GM12801 (cell line): Measurements from ENCODE around the gene MYO9A.

Experiments used
- CTCF ChIP-seq: IDR thresholded peaks from one replicate; pipeline ENCODE4 v1.5.1; 2011; ENCODE audit warnings: control low read depth; ENCODE audit not compliant: insufficient read length; ENCODE audit errors: extremely low read depth

MYO9A gene

DNA sequence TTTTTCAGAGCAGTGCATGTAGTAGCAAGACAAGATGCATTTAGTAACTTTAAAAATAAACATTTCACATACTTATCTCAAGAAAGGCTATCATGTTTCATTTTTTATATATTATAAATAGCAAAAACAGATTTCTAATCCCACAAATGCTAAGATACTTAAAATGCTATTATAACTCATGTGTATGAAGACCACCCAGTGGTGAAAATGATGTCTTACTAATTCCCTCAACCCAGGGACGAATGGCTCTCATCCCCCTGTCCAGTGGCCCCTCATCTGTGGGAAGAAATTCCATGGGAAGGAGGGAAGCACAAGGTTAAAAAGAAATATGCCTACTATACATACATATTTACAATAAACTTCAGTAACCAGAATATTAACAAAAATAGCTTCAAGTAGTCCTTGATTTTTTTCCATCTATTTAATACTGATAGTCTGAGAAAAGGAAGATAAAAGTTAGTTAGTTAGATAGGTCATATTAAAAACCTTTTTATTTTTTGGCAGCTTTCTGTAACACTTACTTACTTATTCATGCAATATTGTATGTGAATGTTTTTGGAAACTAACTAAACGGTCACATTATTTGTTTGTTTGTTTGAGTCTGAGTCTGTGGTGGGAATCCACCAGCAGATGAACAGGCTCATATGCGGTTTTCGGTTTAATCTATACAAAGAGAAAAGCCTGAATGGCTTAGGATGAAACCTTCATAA lies 292.8 kb downstream of the MYO9A start:
- TF ChIP-seq CTCF, result no peak

GRCh38 chr15:71823801-71824200 lies 294.1 kb downstream of the MYO9A start:
- TF ChIP-seq CTCF, result no peak

- TF ChIP-seq CTCF, result no peak
Observed at GRCh38 chr15:71822890-71823630, 294.9 kb downstream of the MYO9A start.

GRCh38 chr15:71821547-71822129 lies 296.3 kb downstream of the MYO9A start:
- no peak for TF ChIP-seq CTCF

DNA sequence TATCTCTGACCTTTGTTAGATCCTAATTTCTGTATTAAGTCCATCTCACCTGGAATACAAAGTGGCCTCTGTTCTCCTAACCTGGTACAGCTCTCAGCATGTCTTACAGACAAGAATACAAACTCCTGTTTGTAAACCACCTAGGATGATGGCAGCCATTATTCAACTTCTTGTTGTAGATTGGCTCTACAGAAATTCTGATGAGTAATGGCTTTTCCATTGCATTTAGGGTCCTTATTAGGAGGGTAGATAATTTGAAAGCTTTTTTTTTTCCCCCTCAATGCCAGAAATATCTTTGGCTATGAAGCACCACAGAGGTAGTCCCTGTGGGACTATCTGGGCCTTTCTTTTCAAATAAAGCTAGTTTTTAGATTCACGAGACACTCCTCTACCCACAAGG lies 297.8 kb downstream of the MYO9A start:
- no peak for TF ChIP-seq CTCF

DNA sequence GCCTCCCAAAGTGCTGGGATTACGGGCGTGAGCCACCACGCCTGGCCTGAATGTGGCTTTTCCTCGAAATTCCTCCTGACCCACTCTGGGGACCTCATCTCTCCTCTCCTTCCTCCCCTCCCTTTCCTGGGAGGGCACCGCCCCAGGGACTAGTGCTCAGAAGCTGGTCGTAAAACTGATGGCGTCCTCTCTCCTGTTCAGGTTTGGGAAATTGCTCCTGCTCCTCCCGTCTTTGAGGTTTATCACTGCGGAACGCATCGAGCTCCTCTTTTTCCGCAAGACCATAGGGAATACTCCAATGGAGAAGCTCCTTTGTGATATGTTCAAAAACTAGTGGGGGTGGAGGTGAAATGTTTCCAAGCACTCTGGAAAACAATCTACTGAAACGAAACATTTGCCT lies 300.6 kb downstream of the MYO9A start:
- no peak for TF ChIP-seq CTCF

GRCh38 chr15:71815301-71815700 lies 302.6 kb downstream of the MYO9A start:
- TF ChIP-seq CTCF, result no peak
